ELR (cell line): ENCODE measurements around the gene TRIM2.
A peak's percentile ranks its signal among the peaks of the same experiment; 100 is the strongest.

Experiments used
- DNase-seq: peaks from one replicate; pipeline ENCODE4 v3.0.0-alpha.2; 2015; ENCODE audit warnings: low read depth

The TRIM2 gene

GRCh38 chr4:153275380-153276276 lies 71.4 kb downstream of the TRIM2 start:
- DNase-seq = no peak

- DNase-seq = no peak
Observed at GRCh38 chr4:153276971-153277370, 72.7 kb downstream of the TRIM2 start.

- no peak for DNase-seq
Observed at GRCh38 chr4:153281476-153281875, 77.2 kb downstream of the TRIM2 start.

DNA sequence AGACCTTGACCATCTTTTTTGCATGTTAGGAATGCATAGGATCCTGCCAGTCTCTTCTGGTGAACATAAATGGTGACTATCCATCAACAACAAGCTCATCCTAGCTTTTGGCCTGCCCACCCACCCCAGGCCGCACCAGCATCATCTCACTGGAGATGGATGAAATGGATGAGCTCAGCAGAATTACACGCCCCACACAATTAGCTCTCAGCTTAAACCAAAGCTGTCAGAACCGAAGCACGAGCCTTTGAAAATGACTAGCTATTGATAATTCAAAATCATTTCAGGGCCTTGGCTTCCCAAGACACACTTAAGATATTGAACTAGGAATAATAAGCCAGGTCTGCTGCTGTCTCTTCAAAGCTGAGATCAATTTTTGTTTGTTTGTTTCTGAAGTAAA lies 77.8 kb downstream of the TRIM2 start:
- no peak for DNase-seq

GRCh38 chr4:153283260-153283659 lies 79.0 kb downstream of the TRIM2 start:
- DNase-seq = no peak

DNA sequence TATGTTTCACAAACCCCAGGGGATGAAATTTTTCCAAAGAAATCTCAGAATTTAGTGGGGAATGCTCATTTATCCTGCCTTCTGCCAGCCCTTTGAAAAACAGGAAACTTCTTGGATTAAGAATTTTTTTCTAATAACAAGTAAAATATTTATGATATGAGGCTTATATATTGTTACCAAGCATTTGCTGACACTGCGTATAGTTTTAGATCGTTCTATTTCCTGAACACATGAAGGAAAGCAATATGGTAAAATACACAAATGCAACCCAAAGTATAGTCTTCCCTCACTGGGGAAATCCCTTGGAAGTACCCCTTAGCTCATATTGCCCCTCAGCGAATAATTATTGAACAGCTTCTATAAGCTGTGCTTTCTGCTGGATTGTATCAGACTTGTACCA lies 85.9 kb downstream of the TRIM2 start:
- no peak for DNase-seq

DNA sequence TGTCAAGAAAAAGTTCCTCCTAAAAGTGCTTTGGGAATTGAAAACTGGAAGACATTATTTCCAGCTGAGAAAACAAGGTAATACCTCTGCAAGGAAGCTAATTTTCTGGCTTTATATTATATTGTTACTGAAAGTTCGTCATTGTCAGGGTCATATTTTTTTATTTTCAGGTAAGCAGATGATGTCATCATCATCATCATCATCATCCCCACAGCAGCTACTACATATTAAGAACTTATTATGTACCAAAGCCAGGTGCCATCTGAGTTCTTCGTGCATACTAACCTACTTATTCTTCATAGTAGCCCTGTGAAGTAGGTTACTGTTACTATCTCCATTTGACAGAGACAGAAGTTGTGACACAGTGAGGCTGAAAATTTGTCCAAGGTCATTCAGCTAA lies 87.3 kb downstream of the TRIM2 start:
- DNase-seq = no peak

GRCh38 chr4:153292897-153293741 lies 88.9 kb downstream of the TRIM2 start:
- DNase-seq = no peak

DNA sequence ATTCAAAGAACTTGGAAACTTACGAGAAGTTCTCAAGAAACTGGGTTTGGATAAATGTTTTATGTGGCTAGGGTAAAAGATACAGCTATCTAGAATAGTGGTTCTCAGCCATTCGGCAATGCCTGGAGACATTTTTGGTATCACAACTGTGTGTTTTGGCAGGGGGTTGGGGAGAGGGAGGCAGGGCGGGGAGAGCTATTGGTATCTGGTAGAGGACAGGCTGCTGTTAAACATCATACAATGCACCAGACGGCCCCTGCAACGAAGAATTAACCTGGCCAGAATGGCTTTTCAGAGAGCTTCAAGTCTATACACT lies 89.5 kb downstream of the TRIM2 start:
- no peak for DNase-seq

GRCh38 chr4:153294631-153295030 lies 90.4 kb downstream of the TRIM2 start:
- DNase-seq = no peak

- DNase-seq = no peak
Observed at GRCh38 chr4:153295131-153295755, 91.0 kb downstream of the TRIM2 start.

DNA sequence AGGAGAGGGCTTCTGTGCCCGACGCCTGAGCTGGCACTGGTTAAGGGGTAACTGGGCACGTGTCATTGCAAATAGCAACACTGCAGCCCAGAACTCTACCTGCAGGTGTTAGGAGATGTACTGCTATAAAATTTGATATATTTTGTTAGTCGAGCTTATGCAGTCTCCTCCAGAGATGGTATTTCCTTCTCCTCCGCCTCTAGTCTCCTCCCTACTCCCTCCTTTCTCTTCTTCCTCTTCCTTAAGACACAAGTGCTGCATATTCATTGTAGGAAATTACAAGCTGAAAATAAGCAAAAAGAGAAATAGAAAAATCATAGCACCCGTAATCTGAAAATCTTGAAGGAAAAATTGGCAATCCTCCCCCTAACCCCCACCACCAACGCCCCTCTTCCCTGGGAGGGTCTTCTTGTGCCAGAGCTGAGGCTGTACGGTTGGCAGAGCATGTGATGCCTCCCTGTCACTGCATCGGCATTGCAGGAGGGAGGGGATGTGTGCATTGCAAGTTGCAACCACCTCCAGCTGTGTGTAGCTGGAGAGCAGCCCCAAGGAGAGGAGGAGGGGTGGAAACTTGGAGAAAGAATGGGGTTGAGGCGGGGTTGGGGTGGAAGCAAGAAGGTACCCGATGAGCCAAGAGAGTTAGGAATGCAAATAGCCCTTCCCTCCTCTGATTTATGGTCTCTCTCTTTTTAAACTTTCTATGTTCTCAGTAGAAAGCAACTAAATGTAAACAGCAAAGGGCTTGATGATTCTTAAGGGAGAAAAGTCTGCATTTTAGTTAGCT lies 92.0 kb downstream of the TRIM2 start:
- no peak for DNase-seq

DNA sequence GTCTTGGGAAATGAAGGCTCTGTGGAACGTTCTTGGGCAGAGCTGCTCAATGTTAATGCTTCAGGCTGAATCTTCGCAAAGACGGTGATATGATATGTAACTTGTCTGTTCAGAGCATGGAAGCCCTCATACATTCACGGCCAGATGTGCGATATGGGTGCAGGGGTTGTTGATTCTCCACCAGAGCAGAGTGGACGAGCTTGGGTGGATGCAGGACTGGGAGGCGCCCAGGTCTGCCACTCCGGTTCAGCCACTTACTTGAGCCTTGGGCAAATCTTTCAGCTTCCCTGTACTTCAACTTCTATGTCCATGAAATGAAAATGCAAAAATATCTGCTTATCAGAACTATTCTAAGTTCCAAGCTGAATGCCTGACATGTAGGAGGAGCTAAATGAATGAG lies 92.9 kb downstream of the TRIM2 start:
- no peak for DNase-seq

DNA sequence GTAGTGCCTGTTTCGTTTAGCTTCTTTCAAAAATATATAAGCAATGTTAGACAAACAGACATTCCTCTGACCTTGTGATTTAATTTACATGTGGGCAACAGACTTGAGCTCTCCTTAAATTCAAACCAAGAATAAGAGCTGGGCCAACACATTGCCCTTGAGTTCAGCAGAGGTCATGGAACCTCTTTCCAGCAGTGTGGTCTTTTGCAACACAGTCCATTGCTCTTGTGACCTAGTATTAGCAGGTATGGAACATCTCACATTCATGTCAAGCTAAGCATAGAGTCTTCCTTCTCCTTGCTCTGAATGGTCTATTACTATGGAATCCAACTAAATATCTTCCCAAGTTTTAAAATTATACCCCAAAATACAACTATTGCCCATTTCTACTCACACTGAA lies 106.5 kb downstream of the TRIM2 start:
- DNase-seq = no peak

GRCh38 chr4:153314915-153315314 lies 110.7 kb downstream of the TRIM2 start:
- DNase-seq = no peak

DNA sequence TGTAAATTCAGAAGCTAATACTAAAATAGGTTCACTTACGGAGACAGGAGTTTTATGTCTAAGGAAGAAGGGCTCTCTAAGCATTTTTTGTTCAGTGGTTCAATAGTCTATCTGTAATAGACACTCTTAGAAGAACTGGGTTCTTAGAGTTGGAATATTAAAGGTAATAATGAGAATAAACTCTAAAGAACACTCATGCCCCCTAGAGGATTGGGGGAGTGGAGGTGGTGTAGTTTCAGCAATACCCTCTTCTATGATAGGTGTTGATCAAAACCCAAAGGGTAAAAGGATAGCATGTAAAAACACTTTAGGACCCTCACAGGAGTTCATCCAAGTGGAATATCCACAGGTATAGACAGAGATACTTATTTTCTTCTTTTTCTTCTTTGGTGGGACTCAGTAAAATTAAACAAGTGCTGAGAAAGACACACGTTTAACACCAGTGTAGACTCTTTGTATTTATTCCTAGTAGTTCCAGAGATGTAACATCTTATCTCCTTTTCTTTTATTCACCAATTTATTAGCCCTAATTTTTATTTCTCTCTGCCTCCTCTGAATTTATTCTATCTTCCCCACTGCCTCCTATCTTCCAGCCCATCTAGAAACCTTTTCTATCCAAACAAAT lies 114.6 kb downstream of the TRIM2 start:
- peak; percentile 68 for DNase-seq

DNA sequence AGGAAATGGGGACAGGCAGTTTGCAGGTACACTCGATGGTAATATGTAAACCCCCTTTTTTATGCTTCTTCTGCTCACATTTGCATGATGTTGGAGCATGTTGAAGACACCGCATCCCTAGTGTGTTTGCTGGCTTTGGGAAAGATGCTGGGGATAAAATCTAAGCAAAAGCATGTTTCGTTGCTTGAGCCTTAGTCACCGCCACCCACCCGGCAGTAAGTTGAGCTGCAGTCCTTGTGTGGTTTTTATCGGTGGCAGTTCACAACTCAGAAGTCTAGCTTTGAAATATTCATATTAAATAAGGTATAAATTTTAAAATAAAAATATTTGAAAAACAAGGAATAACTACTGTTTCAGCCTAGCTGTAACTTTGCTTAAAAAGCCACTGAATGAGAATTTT lies 118.5 kb downstream of the TRIM2 start:
- DNase-seq = no peak

DNA sequence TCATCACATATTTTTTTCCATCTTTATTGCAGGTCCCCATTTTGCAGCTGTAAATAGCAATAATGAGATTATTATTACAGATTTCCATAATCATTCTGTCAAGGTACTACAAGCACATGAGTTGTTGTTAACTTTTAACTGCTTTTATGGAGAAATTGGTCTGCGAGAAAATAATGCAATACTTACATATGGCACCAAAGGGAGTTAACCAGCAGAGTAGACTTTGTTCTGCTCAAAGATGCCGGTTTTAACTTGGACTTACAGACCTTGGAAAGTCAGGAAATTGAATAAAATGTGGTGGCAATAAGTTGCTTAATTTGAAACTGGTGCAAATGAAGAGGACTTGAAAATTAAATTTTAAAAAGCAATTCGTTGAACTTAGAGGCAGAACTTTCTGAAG lies 119.8 kb downstream of the TRIM2 start:
- DNase-seq = no peak

DNA sequence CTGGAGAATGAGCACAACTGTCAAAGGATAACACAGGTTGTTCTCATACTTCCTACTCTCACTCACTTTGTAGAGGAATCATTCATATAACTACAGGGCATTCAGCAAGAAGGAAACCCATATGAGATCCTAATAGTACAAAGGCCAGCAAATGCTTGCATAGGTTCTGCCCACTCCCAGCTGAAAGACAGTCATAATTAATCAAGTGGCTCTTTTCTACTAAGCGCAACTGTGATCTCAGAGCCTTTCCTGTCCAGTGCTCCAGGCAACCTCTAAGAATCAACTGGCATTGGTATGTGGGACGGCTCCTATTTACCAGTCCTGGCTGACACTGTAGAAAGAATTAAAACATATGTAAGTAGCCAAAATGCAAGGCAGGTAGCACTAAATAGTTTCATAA lies 121.3 kb downstream of the TRIM2 start:
- no peak for DNase-seq

- peak; percentile 39 for DNase-seq
Observed at GRCh38 chr4:153326513-153326912, 122.3 kb downstream of the TRIM2 start.

DNA sequence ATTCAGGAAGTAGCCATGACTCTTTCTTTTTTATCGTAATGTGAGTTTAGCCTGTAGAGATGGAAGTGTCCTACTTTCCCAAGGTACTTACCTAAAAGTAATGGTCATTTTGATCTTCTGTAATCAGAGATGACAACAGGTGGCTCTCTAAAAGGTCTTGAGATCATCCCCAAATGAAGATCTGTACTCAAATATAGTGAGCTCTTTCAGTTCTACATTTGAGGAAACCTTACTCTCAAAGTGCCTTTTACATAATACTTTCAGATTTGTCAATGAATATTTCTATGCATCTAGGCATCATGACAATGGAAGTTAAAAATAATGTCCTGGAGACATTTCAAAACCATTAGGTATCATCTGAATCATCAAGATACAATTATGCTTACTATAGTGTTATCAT lies 123.0 kb downstream of the TRIM2 start:
- DNase-seq = no peak

- DNase-seq = peak; percentile 75
Observed at GRCh38 chr4:153332936-153333335, 128.7 kb downstream of the TRIM2 start.
